HepG2 (cell line): Measurements from ENCODE around the gene EYA2. TPM values are rescaled to one million over a fixed set of nuclear protein-coding genes. Genes with fewer than 3 reads are reported as not detected.

Experiments
- ARNT2 ChIP-seq: sonication (generic); formaldehyde crosslinking; IDR thresholded peaks from 2 replicates; pipeline ENCODE4 v1.8.0; 2022; ENCODE audit warnings: mild to moderate bottlenecking, low read depth, missing genetic modification reagents, moderate library complexity
- HOXA3 ChIP-seq: sonication (generic); formaldehyde crosslinking; IDR thresholded peaks from 2 replicates; pipeline ENCODE4 v1.5.0; 2020; ENCODE audit warnings: missing genetic modification reagents
- IRF2 ChIP-seq: IDR thresholded peaks from 2 replicates; pipeline ENCODE4 v1.6.1; 2018; ENCODE audit warnings: missing genetic modification reagents, missing compliant biosample characterization
- ISL2 ChIP-seq: sonication (generic); formaldehyde crosslinking; IDR thresholded peaks from 2 replicates; pipeline ENCODE4 v1.5.0; 2020; ENCODE audit warnings: missing genetic modification reagents
- KDM2A ChIP-seq: sonication (generic); formaldehyde crosslinking; IDR thresholded peaks from 2 replicates; pipeline ENCODE4 v1.4.0; 2020; ENCODE audit warnings: low read depth, missing genetic modification reagents, borderline replicate concordance
- MBNL3 ChIP-seq: fragments of 250-450 bp; sonication (Bioruptor Pico); conservative IDR thresholded peaks from 2 replicates; pipeline ENCODE4 v1.8.0; 2022; ENCODE audit warnings: mild to moderate bottlenecking, inconsistent platforms
- MXD1 ChIP-seq: sonication (generic); formaldehyde crosslinking; IDR thresholded peaks from 2 replicates; pipeline ENCODE4 v1.4.0; 2020; ENCODE audit warnings: mild to moderate bottlenecking, missing genetic modification reagents
- POGK ChIP-seq: sonication (generic); formaldehyde crosslinking; conservative IDR thresholded peaks from 2 replicates; pipeline ENCODE4 v1.8.0; 2022; ENCODE audit warnings: mild to moderate bottlenecking, moderate library complexity, missing genetic modification reagents
- RARG ChIP-seq: sonication (generic); formaldehyde crosslinking; IDR thresholded peaks from 2 replicates; pipeline ENCODE4 v1.4.0; 2020; ENCODE audit warnings: low read depth, mild to moderate bottlenecking, missing genetic modification reagents
- TEF ChIP-seq: sonication (generic); formaldehyde crosslinking; IDR thresholded peaks from 2 replicates; pipeline ENCODE4 v1.5.0; 2020; ENCODE audit warnings: missing genetic modification reagents
- ZKSCAN5 ChIP-seq: sonication (generic); formaldehyde crosslinking; IDR thresholded peaks from 2 replicates; pipeline ENCODE4 v1.5.1; 2020; ENCODE audit warnings: mild to moderate bottlenecking, missing genetic modification reagents
- ZNF17 ChIP-seq: sonication (generic); formaldehyde crosslinking; IDR thresholded peaks from 2 replicates; pipeline ENCODE4 v1.5.0; 2020; ENCODE audit warnings: mild to moderate bottlenecking, missing genetic modification reagents
- ZNF317 ChIP-seq: sonication (generic); formaldehyde crosslinking; IDR thresholded peaks from 2 replicates; pipeline ENCODE4 v1.5.0; 2020; ENCODE audit warnings: mild to moderate bottlenecking, missing genetic modification reagents
- ZNF460 ChIP-seq: sonication (generic); formaldehyde crosslinking; IDR thresholded peaks from 2 replicates; pipeline ENCODE4 v1.5.1; 2020; ENCODE audit warnings: missing genetic modification reagents, mild to moderate bottlenecking, borderline replicate concordance
- ZNF549 ChIP-seq: sonication (generic); formaldehyde crosslinking; IDR thresholded peaks from 2 replicates; pipeline ENCODE4 v1.5.0; 2020; ENCODE audit warnings: missing genetic modification reagents
- ZNF7 ChIP-seq: IDR thresholded peaks from 2 replicates; pipeline ENCODE4 v1.6.1; 2016; ENCODE audit warnings: missing biosample characterization, missing genetic modification reagents
- polyA plus RNA-seq, 8 experiments: library from polyadenylated mRNA; depleted of rRNA in 3 of 8; stranded (reverse) in 7 of 8; unstranded in 1 of 8; fragments of >200 nt; fragmentation: Illumina TruSeq in 4 of 8; extraction: Trizol in 4 of 8; gene quantifications; 2 replicates each; pipeline versions ENCODE4 v1.2.1 to v1.2.3, GENCODE V29; 2011 to 2016; ENCODE audit warnings: low read depth in 4 of 8, missing spikeins in 1 of 8, mixed read lengths in 1 of 8; ENCODE audit not compliant: insufficient read depth in 1 of 8
- total RNA-seq, 5 experiments: library from RNA; depleted of rRNA; stranded (reverse); fragments of >200 nt; fragmentation: Illumina TruSeq; extraction: Trizol; gene quantifications; 2 replicates each; pipeline ENCODE4 v1.2.3, GENCODE V29; 2016; ENCODE audit warnings: low read depth in 1 of 5
- TF ChIP-seq, protein P1 (sequence below): sonication (generic); formaldehyde crosslinking; IDR thresholded peaks from 2 replicates; pipeline ENCODE4 v1.4.0; 2020; ENCODE audit warnings: missing genetic modification reagents, borderline replicate concordance
- TF ChIP-seq, protein P2 (sequence below): sonication (generic); formaldehyde crosslinking; IDR thresholded peaks from 2 replicates; pipeline ENCODE4 v1.4.0; 2020; ENCODE audit warnings: mild to moderate bottlenecking, missing genetic modification reagents

Gene EYA2
- total and polyA plus RNA-seq, 2 of the 13 experiments (the other 11 are each of a cell fraction or from before 2014, with no cell fraction given), result not detected

GRCh38 chr20:47150403-47151152, 255.9 kb downstream of the EYA2 start (continued):
- TF ChIP-seq ZKSCAN5 (CRISPR knock-in tag) (no peak), MXD1 (CRISPR knock-in tag) (no peak), ARNT2 (CRISPR knock-in tag) (0 out of 2 replicates have a peak, but pooled peaks have one; percentile 14), HOXA3 (peak; percentile 15; the same call in 1 of the 2 replicates), KDM2A (CRISPR knock-in tag) (peak; percentile 49), TEF (no peak), ZNF549 (CRISPR knock-in tag) (no peak), ZNF7 (no peak), IRF2 (CRISPR knock-in tag) (peak; percentile 92), MBNL3 (no peak), ISL2 (CRISPR knock-in tag) (no peak), ZNF17 (no peak), ZNF460 (CRISPR knock-in tag) (no peak), ZNF317 (CRISPR knock-in tag) (no peak), RARG (no peak), POGK (CRISPR knock-in tag) (no peak)
- TF ChIP-seq, protein P1, sequence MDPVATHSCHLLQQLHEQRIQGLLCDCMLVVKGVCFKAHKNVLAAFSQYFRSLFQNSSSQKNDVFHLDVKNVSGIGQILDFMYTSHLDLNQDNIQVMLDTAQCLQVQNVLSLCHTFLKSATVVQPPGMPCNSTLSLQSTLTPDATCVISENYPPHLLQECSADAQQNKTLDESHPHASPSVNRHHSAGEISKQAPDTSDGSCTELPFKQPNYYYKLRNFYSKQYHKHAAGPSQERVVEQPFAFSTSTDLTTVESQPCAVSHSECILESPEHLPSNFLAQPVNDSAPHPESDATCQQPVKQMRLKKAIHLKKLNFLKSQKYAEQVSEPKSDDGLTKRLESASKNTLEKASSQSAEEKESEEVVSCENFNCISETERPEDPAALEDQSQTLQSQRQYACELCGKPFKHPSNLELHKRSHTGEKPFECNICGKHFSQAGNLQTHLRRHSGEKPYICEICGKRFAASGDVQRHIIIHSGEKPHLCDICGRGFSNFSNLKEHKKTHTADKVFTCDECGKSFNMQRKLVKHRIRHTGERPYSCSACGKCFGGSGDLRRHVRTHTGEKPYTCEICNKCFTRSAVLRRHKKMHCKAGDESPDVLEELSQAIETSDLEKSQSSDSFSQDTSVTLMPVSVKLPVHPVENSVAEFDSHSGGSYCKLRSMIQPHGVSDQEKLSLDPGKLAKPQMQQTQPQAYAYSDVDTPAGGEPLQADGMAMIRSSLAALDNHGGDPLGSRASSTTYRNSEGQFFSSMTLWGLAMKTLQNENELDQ, result peak; percentile 71; the same call in 1 of the 2 replicates
- TF ChIP-seq, protein P2, sequence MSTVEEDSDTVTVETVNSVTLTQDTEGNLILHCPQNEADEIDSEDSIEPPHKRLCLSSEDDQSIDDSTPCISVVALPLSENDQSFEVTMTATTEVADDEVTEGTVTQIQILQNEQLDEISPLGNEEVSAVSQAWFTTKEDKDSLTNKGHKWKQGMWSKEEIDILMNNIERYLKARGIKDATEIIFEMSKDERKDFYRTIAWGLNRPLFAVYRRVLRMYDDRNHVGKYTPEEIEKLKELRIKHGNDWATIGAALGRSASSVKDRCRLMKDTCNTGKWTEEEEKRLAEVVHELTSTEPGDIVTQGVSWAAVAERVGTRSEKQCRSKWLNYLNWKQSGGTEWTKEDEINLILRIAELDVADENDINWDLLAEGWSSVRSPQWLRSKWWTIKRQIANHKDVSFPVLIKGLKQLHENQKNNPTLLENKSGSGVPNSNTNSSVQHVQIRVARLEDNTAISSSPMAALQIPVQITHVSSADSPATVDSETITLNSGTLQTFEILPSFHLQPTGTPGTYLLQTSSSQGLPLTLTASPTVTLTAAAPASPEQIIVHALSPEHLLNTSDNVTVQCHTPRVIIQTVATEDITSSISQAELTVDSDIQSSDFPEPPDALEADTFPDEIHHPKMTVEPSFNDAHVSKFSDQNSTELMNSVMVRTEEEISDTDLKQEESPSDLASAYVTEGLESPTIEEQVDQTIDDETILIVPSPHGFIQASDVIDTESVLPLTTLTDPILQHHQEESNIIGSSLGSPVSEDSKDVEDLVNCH (CRISPR knock-in tag), result no peak
